ENCODE results near the gene MRPL2. TPM values are rescaled to one million over a fixed set of nuclear protein-coding genes. Genes with fewer than 3 reads are reported as not detected.

Gene MRPL2
- total RNA-seq, result 10 to 100 TPM; 46.8 to 57.8 TPM

GRCh38 chr6:43059168-43060033, at the start of gene MRPL2, which contains the start of gene KLC4:
TSS of gene MRPL2 (minus strand) at chr6:43059434. CDS start at chr6:43059381, 53 bp downstream.
TSS of gene KLC4 (plus strand) at chr6:43059631. CDS start at chr6:43061336, 1,705 bp downstream.
- Mint-ChIP-seq H3K36me3 (ENCODE audit: low read depth) (peaks cover 17% of the 10 kb centered on the region), H3K27ac (peak within 1 kb of the TSS; percentile 88), H3K4me3 (peak within 1 kb of the TSS; percentile 86), H3K4me1 (peaks cover 41% of the 10 kb centered on the region), H3K27me3 (no peaks in the 10 kb centered on the region), H3K9me3 (no peaks in the 10 kb centered on the region)
- CTCF ChIA-PET, result interaction anchor here (0.6 to 1.4 kb wide), 5 partner anchors 38 to 130 kb away, joined by 3 to 4 read pairs (median 3); partner anchors contain the start of gene RRP36
- DNase-seq, result peak; percentile 99
- POLR2A ChIA-PET, result interaction anchor here (0.9 to 2.9 kb wide), 12 partner anchors 9 to 277 kb away, joined by 3 to 15 read pairs (median 6); partner anchors contain the start of genes CNPY3, CUL9, KLHDC3 and MEA1

GRCh38 chr6:43107344-43108062, 48.3 kb upstream of the MRPL2 start:
- H3K36me3 Mint-ChIP-seq (ENCODE audit: low read depth), result no peaks in the 10 kb centered on the region
- ChIA-PET CTCF (no interaction called here), POLR2A (no interaction called here)
- DNase-seq, result no peak
- no peak overlapping the region for H3K4me3 Mint-ChIP-seq
- no peak overlapping the region for H3K27ac Mint-ChIP-seq
- peaks cover 10% of the 10 kb centered on the region for H3K27me3 Mint-ChIP-seq
- no peaks in the 10 kb centered on the region for H3K4me1 Mint-ChIP-seq
- no peaks in the 10 kb centered on the region for H3K9me3 Mint-ChIP-seq

- no peaks in the 10 kb centered on the region for H3K36me3 Mint-ChIP-seq (ENCODE audit: low read depth)
- no peaks in the 10 kb centered on the region for H3K4me1 Mint-ChIP-seq
- H3K27me3 Mint-ChIP-seq, result peaks cover 10% of the 10 kb centered on the region
- no peak for DNase-seq
- POLR2A ChIA-PET, result no interaction called here
- no peaks in the 10 kb centered on the region for H3K9me3 Mint-ChIP-seq
- no peak overlapping the region for H3K4me3 Mint-ChIP-seq
- H3K27ac Mint-ChIP-seq, result no peak overlapping the region
- CTCF ChIA-PET, result interaction anchor here (1.0 kb wide), 1 partner anchor 38 kb away, joined by 5 read pairs; no protein-coding TSS in a partner anchor
Measured at GRCh38 chr6:43105538-43106222, 46.4 kb upstream of the MRPL2 start.

GRCh38 chr6:43103253-43103876, 44.1 kb upstream of the MRPL2 start:
- Mint-ChIP-seq H3K9me3 (no peaks in the 10 kb centered on the region), H3K36me3 (ENCODE audit: low read depth) (no peaks in the 10 kb centered on the region), H3K4me1 (no peaks in the 10 kb centered on the region), H3K4me3 (no peak overlapping the region), H3K27me3 (peaks cover 10% of the 10 kb centered on the region), H3K27ac (no peak overlapping the region)
- DNase-seq, result no peak
- POLR2A ChIA-PET, result no interaction called here
- CTCF ChIA-PET, result no interaction called here

- ChIA-PET CTCF (no interaction called here), POLR2A (no interaction called here)
- Mint-ChIP-seq H3K4me1 (no peaks in the 10 kb centered on the region), H3K36me3 (ENCODE audit: low read depth) (no peaks in the 10 kb centered on the region), H3K9me3 (no peaks in the 10 kb centered on the region), H3K27me3 (peaks cover 10% of the 10 kb centered on the region), H3K4me3 (no peak overlapping the region), H3K27ac (no peak overlapping the region)
- no peak for DNase-seq
Measured at GRCh38 chr6:43101497-43101896, 42.3 kb upstream of the MRPL2 start.

DNA sequence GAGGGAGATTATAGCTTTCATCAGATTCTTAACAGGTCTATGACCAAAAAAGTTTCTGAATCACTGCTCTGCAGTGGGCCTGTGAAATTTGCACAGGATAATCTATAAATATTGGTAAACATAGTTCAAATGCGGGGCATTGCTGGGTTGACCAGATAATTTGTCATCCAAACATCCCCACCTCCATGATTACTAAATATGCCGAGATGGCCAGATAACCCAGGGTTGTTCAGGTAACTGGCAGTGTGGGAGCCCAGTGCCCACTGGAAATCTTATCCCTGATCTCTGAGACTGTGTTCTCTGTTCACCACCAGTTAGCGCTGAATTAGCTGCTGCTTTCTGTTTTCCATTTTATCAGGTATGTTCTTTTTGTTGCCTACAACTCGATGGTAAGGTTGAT, 38.3 kb upstream of the MRPL2 start:
- no peaks in the 10 kb centered on the region for H3K27me3 Mint-ChIP-seq
- no peak overlapping the region for H3K27ac Mint-ChIP-seq
- no peaks in the 10 kb centered on the region for H3K36me3 Mint-ChIP-seq (ENCODE audit: low read depth)
- H3K4me3 Mint-ChIP-seq, result no peak overlapping the region
- ChIA-PET CTCF (interaction anchor here (1.0 kb wide), 1 partner anchor 46 kb away, joined by 3 read pairs; no protein-coding TSS in a partner anchor), POLR2A (no interaction called here)
- no peaks in the 10 kb centered on the region for H3K9me3 Mint-ChIP-seq
- peaks cover 16% of the 10 kb centered on the region for H3K4me1 Mint-ChIP-seq
- no peak for DNase-seq

GRCh38 chr6:43097098-43097489, 37.9 kb upstream of the MRPL2 start:
- no peak for DNase-seq
- no peak overlapping the region for H3K27ac Mint-ChIP-seq
- POLR2A ChIA-PET, result interaction anchor here (0.9 kb wide), 1 partner anchor 494 kb away, joined by 3 read pairs; no protein-coding TSS in a partner anchor
- H3K9me3 Mint-ChIP-seq, result no peaks in the 10 kb centered on the region
- no peak overlapping the region for H3K4me3 Mint-ChIP-seq
- H3K27me3 Mint-ChIP-seq, result no peaks in the 10 kb centered on the region
- H3K4me1 Mint-ChIP-seq, result peaks cover 20% of the 10 kb centered on the region
- H3K36me3 Mint-ChIP-seq (ENCODE audit: low read depth), result no peaks in the 10 kb centered on the region
- CTCF ChIA-PET, result interaction anchor here (1.0 kb wide), 1 partner anchor 47 kb away, joined by 3 read pairs; no protein-coding TSS in a partner anchor

GRCh38 chr6:43096451-43097097, 37.3 kb upstream of the MRPL2 start:
- Mint-ChIP-seq H3K4me1 (peaks cover 20% of the 10 kb centered on the region), H3K4me3 (no peak overlapping the region), H3K27ac (no peak overlapping the region), H3K36me3 (ENCODE audit: low read depth) (no peaks in the 10 kb centered on the region), H3K27me3 (no peaks in the 10 kb centered on the region), H3K9me3 (no peaks in the 10 kb centered on the region)
- ChIA-PET CTCF (no interaction called here), POLR2A (interaction anchor here (0.9 kb wide), 1 partner anchor 493 kb away, joined by 3 read pairs; no protein-coding TSS in a partner anchor)
- no peak for DNase-seq

GRCh38 chr6:43095939-43096338, 36.7 kb upstream of the MRPL2 start:
- Mint-ChIP-seq H3K27ac (no peak overlapping the region), H3K4me3 (no peak overlapping the region), H3K36me3 (ENCODE audit: low read depth) (no peaks in the 10 kb centered on the region), H3K27me3 (no peaks in the 10 kb centered on the region), H3K4me1 (peaks cover 20% of the 10 kb centered on the region), H3K9me3 (no peaks in the 10 kb centered on the region)
- no peak for DNase-seq
- ChIA-PET CTCF (no interaction called here), POLR2A (interaction anchor here (0.9 kb wide), 1 partner anchor 493 kb away, joined by 3 read pairs; no protein-coding TSS in a partner anchor)

DNA sequence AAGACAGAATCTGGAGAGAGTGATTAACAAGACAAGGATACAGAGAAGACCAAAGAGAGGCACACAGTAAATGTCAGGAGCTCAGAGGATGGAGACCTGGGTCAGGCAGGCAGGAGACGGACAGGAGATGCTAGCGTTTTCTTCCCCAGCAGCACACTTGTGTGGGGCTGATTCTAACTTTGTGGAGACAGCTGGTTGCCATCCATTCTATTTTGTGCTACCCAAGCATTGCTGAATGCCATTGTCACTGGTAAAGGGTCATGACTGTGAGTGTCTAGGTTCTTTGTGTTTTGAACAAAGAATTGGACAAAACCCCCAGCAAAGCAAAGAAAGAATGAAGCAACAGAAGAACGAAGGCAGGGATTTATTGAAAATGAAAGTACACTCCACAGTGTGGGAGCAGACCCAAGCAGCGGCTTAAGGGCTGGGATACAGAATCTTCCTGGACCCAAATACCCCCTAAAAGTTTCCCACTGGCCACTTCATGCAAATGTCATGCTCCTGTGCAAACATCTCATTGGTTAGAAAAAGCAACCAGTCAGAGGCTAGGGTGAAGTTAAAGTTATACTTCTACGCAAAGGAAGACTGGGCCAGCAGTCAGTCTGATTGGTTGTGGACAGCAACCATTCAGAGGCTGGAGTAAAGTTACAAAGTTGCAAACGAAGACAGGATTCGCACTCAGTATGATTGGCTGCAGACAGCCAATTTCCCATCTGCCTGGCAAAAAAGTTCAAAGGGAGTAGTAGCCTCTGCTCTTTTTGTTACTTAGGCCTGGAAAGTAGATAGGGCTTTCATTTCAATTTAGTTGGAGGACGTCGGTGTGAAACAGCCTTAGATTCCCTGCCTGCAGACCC, 34.4 kb upstream of the MRPL2 start:
- CTCF ChIA-PET, result no interaction called here

GRCh38 chr6:43092635-43093034, 33.4 kb upstream of the MRPL2 start:
- ChIA-PET CTCF (no interaction called here), POLR2A (no interaction called here)
- DNase-seq, result no peak
- Mint-ChIP-seq H3K4me3 (no peak overlapping the region), H3K27ac (no peak overlapping the region), H3K36me3 (ENCODE audit: low read depth) (no peaks in the 10 kb centered on the region), H3K4me1 (peaks cover 20% of the 10 kb centered on the region), H3K27me3 (no peaks in the 10 kb centered on the region), H3K9me3 (no peaks in the 10 kb centered on the region)

More for the DNA sequence above, 34.4 kb upstream of the MRPL2 start:
- no peaks in the 10 kb centered on the region for H3K27me3 Mint-ChIP-seq
- H3K4me1 Mint-ChIP-seq, result peaks cover 20% of the 10 kb centered on the region
- H3K4me3 Mint-ChIP-seq, result peak overlapping the region; percentile 25
- H3K9me3 Mint-ChIP-seq, result no peaks in the 10 kb centered on the region
- no peaks in the 10 kb centered on the region for H3K36me3 Mint-ChIP-seq (ENCODE audit: low read depth)
- DNase-seq, result no peak
- POLR2A ChIA-PET, result interaction anchor here (0.7 kb wide), 1 partner anchor 34 kb away, joined by 3 read pairs; the partner anchor contains the start of genes KLC4 and MRPL2
- no peak overlapping the region for H3K27ac Mint-ChIP-seq
